HG02759 (cell line): ENCODE results near the gene KSR2.

Experiments used
- ATAC-seq: cut with Tn5 transposase; IDR thresholded peaks from one replicate; pipeline ENCODE4 v1.9.1; 2021; ENCODE audit warnings: mild to moderate bottlenecking, moderate library complexity; ENCODE audit not compliant: unreplicated experiment

KSR2 gene

DNA sequence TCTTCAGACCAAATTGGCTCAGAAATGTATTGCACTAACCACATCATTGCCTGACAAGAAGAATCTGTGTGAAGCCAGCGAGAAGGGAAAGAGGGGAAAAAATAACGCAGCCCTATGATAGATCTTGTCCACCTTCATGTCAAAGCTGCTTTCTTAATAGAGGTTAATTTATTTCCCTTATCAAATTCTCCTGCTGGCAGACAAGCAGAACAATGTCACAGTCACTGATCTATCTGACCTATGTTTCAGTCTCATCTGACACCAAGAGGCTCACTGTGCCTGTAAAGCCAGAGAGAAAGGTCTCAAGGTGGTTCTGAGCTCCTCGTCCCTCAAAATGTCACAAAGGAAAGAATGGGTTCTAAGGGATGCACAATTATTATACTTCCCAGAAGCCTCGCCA is 417.1 kb downstream of the KSR2 start:
- no peak for ATAC-seq

DNA sequence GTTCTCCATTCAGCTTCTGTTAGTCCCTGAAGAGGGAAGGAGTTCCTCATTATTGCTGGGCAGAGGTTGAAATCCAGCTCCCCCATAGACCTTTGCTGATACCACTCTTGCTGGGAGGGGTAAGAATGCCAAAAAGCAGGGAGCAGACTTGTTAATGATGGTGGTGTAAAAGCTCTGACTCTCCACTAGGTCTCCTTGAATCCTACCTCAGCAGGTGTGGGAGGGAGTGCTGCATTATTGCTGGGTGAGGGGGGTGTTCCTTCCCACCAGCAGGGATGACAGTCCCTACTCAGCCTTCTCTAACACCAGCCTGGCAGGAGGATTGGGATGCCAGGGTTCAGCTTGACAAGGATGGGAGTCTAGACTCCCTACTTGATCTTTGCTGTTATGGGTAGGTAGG is 421.6 kb downstream of the KSR2 start:
- ATAC-seq: no peak

DNA sequence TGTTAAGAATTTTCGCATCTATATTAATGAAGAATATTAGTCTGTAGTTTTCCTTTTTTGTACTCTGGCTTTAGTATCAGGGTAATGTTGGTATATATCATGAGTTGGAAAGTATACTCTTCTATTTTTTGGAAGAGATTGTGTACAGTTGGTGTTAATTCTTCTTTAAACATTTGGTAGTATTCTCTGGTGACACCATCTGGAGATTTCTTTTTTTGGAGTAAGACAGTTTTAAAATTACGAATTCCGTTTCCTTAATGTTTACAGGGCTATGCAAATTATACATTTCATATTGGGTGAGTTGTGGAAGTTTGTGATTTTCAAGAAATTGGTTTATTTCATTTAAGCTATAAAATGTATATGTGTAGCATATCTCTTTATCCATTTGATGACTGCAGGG is 423.6 kb downstream of the KSR2 start:
- no peak for ATAC-seq

GRCh38 chr12:117540011-117540410 is 428.8 kb downstream of the KSR2 start:
- no peak for ATAC-seq

- no peak for ATAC-seq
Observed at GRCh38 chr12:117538926-117539325, 429.9 kb downstream of the KSR2 start.

- ATAC-seq: no peak
Observed at GRCh38 chr12:117538032-117538690, 430.6 kb downstream of the KSR2 start.

DNA sequence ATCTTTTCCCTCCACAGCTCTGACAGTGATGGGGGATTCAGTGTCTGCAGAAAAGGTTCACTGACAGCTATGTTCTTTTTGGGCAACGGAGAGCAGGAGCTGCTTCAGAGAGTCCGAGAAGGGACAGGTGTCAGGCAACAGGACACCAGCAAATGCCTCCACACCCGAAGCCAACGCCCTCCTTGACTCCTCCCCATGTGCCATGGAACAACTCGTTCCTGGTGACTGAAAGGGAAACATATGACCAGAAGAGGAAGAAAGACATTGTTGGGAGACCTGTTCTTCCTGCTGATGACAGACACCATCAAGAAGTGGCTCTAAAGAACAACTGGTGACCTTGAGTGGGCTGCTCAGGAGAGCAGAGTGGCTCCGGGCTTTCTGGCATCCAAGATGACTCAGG is 435.1 kb downstream of the KSR2 start:
- ATAC-seq: no peak

DNA sequence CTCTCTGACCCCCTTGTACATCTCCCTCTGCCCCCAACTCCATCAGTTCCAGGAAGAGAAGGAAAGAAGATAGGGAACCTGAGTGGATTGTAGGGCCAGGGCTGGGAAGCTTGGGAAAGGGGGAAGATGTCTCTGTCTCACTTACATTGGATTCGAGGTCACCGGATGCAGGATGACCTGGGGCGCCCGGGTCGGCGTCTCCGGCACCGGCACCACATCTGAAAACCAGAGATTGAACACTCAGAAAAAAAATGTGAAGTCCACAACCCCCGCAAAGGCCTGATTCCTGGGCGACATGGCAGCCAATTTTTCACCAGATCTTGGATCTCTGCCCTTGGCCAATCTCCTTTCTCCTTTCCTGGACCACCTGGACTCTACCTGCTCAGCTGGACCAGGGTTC is 438.0 kb downstream of the KSR2 start:
- ATAC-seq: no peak

GRCh38 chr12:117528538-117528937 is 440.3 kb downstream of the KSR2 start:
- ATAC-seq: no peak

DNA sequence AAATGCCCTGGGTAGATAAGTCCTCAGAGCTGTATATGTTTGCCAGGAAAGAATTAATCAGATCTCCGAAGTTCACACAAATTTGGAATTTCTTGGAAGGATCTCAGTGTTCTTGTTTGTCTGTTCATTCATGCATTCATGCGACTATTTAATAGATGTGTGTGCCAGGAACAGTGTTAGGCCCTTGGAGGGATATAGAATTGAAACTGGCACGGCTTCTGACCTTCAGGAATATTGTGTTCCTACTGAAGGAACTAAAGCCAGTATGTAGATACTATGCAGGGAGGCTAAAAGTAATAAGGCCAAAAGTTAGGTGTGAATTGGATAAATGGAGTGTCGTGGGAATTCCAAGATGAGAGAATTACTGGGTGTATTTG is 441.3 kb downstream of the KSR2 start:
- ATAC-seq: no peak

DNA sequence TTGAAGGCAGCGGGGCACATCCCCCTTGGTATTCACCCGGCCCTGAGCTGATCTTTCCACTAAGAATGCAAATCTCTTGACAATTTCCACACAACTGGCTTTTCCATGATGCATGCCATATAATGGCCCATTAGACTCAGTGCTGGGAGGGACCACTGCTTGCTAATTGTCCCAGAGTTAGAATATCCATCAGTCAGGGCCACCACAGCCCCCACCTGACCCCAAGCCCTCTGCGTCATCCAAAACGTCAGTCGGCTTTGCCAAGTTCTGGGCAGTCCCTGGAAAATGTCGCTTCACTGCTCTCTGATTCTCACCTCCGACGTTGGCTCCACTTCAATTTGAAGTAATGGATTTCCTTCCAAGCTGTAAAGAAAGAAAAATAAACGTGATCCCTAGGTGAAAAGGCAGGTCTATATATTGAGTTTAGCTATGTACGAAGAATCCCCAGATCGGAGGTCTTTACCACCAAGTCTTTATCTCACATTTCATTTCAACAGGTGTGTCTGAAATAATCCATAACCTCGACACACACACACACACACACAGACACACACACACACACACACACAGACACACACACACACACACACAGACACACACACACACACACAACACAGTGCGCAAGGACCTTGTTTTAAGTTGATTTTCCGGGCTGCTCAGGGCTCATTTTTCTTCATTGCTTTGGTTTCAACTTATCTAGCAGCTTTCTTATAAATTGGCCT is 441.9 kb downstream of the KSR2 start:
- ATAC-seq: no peak

GRCh38 chr12:117525766-117526165 is 443.0 kb downstream of the KSR2 start:
- ATAC-seq: no peak

GRCh38 chr12:117524806-117525205 is 444.0 kb downstream of the KSR2 start:
- ATAC-seq: no peak

DNA sequence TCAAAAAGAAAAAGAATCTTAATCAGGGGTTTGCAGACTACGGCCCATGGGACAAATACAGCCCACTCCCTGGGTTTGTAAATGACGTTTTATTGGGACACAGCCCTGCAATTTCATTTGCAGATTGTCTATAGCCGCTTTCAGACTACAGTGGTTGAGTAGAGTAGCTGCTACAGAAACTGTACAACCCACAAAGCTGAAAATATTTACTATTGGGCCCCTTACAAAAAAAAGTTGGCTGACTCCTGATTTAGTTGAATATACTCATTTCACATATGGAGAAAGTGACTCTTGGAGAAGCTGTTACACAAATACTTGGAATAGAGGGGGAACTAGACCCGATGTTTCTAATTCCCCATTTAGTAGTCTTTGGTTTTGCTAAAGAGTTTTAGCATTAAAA is 444.8 kb downstream of the KSR2 start:
- no peak for ATAC-seq

GRCh38 chr12:117522559-117522958 is 446.2 kb downstream of the KSR2 start:
- no peak for ATAC-seq

DNA sequence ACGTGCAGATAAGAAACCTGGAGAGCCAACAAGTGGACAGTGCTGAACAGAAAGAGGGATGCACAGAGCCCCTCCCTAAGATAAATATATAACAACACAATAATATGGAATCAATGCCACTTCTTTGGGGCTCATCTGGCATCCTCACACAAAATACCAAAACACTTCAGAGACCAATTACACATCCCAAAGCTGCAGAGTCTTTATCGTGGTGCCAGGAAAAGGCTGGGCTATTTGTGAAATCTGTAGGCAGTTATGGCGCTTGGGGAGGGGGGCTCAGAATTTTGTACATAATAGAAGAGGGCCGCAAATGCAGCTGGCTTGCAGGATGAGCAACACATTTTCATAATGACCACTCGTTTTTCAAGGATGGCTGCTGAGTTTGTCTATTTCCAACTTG is 446.9 kb downstream of the KSR2 start:
- no peak for ATAC-seq

DNA sequence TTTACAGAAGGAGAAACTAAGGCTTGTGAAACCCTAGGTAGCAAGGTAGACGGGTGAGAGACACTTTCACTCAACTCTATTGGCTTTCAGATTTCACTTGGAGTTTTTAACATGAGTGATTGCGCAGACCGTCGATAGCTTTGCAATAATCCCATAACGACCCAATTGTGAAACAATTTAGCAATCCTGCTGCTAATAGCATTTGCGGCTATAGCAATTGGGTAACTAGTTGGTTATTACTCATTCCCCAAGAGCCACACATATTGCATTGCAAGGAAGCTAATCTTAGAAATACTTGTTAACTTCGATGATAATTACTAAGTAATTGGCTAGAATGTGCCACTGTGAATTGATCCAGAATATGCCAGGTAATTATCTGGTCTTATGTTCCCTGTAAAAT is 447.4 kb downstream of the KSR2 start:
- no peak for ATAC-seq

- ATAC-seq: no peak
Observed at GRCh38 chr12:117518594-117519270, 450.1 kb downstream of the KSR2 start.

DNA sequence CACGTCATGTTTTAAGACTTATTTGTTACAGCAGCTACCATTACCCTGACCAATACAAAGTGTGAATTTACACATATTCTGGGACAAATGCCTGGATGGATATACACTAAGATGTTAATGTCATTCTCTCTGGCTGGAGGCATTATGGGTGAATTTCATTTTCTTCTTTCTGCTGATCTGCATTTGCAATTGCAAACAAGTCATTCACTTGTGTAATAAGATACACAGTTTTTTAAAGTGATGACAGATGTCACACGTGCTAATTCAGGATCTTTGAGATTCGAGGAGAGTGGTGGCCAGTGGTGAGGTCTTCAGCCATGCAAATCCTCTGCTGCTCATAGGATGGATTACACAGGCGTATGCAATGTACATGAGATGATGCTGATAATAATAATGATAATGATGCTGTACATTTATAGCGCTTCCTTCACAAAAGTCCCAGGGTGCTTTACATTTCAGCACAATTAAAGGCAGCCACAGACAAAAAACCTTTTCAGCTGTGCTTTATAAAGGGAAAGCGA is 451.5 kb downstream of the KSR2 start:
- no peak for ATAC-seq

DNA sequence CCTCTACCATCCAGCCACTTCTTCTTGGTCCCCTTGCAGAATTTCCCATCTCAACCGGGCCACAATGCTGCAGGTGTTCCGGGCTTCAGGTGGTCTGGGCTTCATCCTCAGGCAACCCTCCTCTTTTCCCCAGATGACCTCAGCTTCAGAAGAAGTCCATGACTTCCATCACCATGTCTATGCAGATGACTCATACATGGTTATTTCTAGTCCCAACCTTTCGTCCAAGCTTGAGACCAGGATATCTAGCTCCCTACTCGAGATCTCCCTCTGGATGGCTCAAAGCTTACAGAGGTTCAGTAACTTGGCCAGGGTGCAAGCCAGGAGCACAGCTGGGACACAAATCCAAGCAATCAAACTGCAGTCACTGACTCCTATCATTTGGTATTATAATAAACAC is 452.8 kb downstream of the KSR2 start:
- ATAC-seq: no peak

DNA sequence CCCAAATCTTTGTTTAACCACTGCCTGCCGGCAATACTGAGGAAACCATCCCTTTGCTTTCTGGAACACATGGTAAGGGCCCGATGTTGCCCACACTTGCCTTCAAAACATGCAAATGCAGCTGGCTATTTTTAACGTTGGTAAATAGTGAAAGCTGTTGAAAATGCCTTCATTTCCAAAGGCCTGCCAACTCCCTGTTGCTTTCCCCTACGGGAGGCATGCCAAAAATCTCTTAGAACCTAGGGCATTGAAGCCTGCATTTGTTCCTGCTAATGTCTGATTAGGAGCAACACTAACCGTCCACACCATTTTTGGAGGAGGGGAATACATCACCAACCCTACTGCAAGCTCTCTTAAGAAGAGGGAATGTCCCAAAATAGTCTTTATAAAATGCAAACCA is 454.8 kb downstream of the KSR2 start:
- no peak for ATAC-seq

GRCh38 chr12:117513353-117513752 is 455.4 kb downstream of the KSR2 start:
- no peak for ATAC-seq
